ENCODE measurements around the gene ITGB4. TPM values are rescaled to one million over a fixed set of nuclear protein-coding genes. Genes with fewer than 3 reads are reported as not detected.

The ITGB4 gene
- total and polyA plus RNA-seq, 10 of the 15 experiments (the other 5 are each of a cell fraction or from before 2014, with no cell fraction given): 0.06 to 1.6 (median 0.27) TPM; not detected in 2

DNA sequence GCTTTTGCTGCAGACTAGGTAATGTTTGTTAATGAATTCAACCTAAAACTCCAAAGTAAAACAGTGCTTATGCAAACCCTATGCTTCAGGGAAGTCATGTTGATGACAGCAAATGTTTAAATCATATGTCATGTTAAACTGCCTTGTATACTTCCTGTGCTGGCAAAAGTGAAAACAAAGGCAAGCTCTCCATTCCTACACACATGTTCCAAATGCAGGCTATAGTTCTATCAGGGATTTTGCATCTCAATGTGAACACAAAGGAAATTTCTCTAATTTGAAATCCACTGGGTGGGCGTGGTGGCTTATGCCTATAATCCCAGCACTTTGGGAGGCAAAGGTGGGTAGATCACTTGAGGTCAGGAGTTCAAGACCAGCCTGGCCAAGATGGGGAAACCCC lies 82.6 kb downstream of the ITGB4 start:
- no peaks in the 10 kb centered on the region for H4K20me1 ChIP-seq (ENCODE audit: control insufficient read depth, insufficient read depth)
- no peak overlapping the region for H3K27ac ChIP-seq (ENCODE audit: control insufficient read depth, insufficient read depth)
- no peaks in the 10 kb centered on the region; a peak in 3 of 4 replicates for H3K36me3 ChIP-seq (ENCODE audit: control insufficient read depth in 2 of 2, insufficient read depth in 2 of 2, low read length in 1 of 2)
- H3K79me2 ChIP-seq (ENCODE audit: control insufficient read depth, insufficient read depth, low read length): no peaks in the 10 kb centered on the region; the same call in 1 of the 2 replicates
- DNase-seq (ENCODE audit: low read depth, low spot score) (no peak), FAIRE-seq (no peak), ATAC-seq (no peak)
- ChIA-PET SMC1A (ENCODE audit: uncharacterized antibody, unreplicated experiment) (interaction anchor here (1.0 to 2.6 kb wide), 4 partner anchors 11 to 92 kb away, joined by 3 to 7 read pairs (median 4); partner anchors contain the start of gene TRIM65), RAD21 (ENCODE audit: unreplicated experiment) (interaction anchor here (0.7 to 0.8 kb wide), 2 partner anchors 51 to 55 kb away, joined by 3 read pairs; partner anchors contain the start of gene WBP2), CTCF (interaction anchor here (0.8 to 4.1 kb wide), 5 partner anchors 14 to 51 kb away, joined by 3 to 20 read pairs (median 3); partner anchors contain the start of gene WBP2), POLR2A (interaction anchor here (0.7 to 2.2 kb wide), 7 partner anchors 10 to 189 kb away, joined by 3 to 11 read pairs (median 4); partner anchors contain the start of gene WBP2)
- TSS peak; percentile 42 for BruUV-seq (replicated peaks)
- intact Hi-C loops (cut with micrococcal nuclease; ENCODE audit: unreplicated experiment): no loop called here
- no peak overlapping the region for H2AFZ ChIP-seq (ENCODE audit: control insufficient read depth, low read depth, low read length)
- H3K4me3 ChIP-seq: no peak overlapping the region
- H3K27me3 ChIP-seq (replicated peaks in 1 of 2; ENCODE audit: control insufficient read depth in 2 of 2, insufficient read depth in 2 of 2, low read length in 1 of 2): no peaks in the 10 kb centered on the region
- H3K9me3 ChIP-seq (replicated peaks; ENCODE audit: control insufficient read depth, insufficient read depth, low read length): no peaks in the 10 kb centered on the region
- H3K9ac ChIP-seq (ENCODE audit: control insufficient read depth, insufficient read depth, low read length): no peak overlapping the region
- H3K4me2 ChIP-seq (ENCODE audit: control insufficient read depth, insufficient read depth): no peak overlapping the region
- 39% methylated on average over 1 of the region's 1 CpG for WGBS (ENCODE audit: insufficient coverage, insufficient replicate concordance, low lambda C conversion rate, missing lambda C conversion rate)
- peaks cover 3% of the 10 kb centered on the region for H3K4me1 ChIP-seq (ENCODE audit: control insufficient read depth, insufficient read depth, low read length)
- TF ChIP-seq HDAC2 (IDR thresholded peaks at IDR 0.05): no peak
- TF ChIP-seq TCF7 (IDR thresholded peaks at IDR 0.05; ENCODE audit: borderline replicate concordance): no peak
- TF ChIP-seq CREB1 (IDR thresholded peaks at IDR 0.05; ENCODE audit: low read depth): peak; percentile 59; the same call in 1 of the 2 replicates
- in situ Hi-C loops (cut with MboI): no loop called here

DNA sequence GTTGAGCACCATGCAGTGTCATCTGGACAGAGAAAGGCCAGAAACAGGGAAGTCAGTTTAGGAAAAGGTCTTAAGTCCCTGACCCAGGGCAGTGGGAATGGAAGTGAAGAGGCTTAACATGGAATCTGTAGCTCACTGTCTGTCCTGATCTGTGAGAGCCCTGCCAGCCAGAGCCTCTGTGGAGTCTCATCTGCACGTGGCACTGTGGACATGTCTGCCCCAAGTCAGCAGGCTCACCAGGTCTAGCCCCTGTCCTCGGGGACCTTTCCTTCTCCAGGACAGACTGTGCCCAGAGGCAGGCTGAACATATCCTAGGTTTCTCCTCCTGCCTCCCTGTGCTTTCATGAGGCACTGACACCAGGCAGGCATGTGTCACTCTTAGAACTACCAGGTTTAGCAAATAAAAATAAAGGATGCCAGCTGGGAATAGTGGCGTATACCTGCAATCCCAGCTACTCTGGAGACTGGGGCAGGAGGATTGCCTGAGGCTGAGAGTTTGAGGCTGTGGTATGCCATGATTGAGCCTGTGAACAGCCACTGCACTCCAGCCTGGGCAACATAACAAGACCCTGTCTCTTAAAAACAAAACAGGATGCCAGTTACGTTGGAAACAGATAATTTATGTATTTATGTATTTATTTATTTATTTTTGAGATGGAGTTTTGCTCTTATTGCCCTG lies 85.7 kb downstream of the ITGB4 start:
- no peak overlapping the region for H3K4me3 ChIP-seq
- no peak for ATAC-seq
- POLR2A ChIA-PET: interaction anchor here (3.0 to 4.9 kb wide), 3 partner anchors 21 to 42 kb away, joined by 12 to 33 read pairs (median 30); partner anchors contain the start of gene GALK1
- no TSS peak for BruUV-seq (replicated peaks)
- no peak overlapping the region for H3K4me2 ChIP-seq (ENCODE audit: control insufficient read depth, insufficient read depth)
- H3K27ac ChIP-seq (ENCODE audit: control insufficient read depth, insufficient read depth): no peak overlapping the region
- no peaks in the 10 kb centered on the region for H4K20me1 ChIP-seq (ENCODE audit: control insufficient read depth, insufficient read depth)
- H3K9me3 ChIP-seq (replicated peaks; ENCODE audit: control insufficient read depth, insufficient read depth, low read length): no peaks in the 10 kb centered on the region
- no peaks in the 10 kb centered on the region for H3K27me3 ChIP-seq (replicated peaks in 1 of 2; ENCODE audit: control insufficient read depth in 2 of 2, insufficient read depth in 2 of 2, low read length in 1 of 2)
- H3K4me1 ChIP-seq (ENCODE audit: control insufficient read depth, insufficient read depth, low read length): peaks cover 9% of the 10 kb centered on the region
- in situ Hi-C loops (cut with MboI) (no loop called here), intact Hi-C loops (cut with micrococcal nuclease; ENCODE audit: unreplicated experiment) (no loop called here)
- H3K79me2 ChIP-seq (ENCODE audit: control insufficient read depth, insufficient read depth, low read length): no peaks in the 10 kb centered on the region; the same call in 1 of the 2 replicates
- SMC1A ChIA-PET (ENCODE audit: uncharacterized antibody, unreplicated experiment): interaction anchor here (0.6 to 1.9 kb wide), 2 partner anchors 10 to 21 kb away, joined by 3 to 4 read pairs; no protein-coding TSS in a partner anchor
- H2AFZ ChIP-seq (ENCODE audit: control insufficient read depth, low read depth, low read length): no peak overlapping the region
- CTCF ChIA-PET: interaction anchor here (0.5 to 3.3 kb wide), 3 partner anchors 11 to 27 kb away, joined by 3 to 16 read pairs (median 6); no protein-coding TSS in a partner anchor
- no peak for FAIRE-seq
- WGBS (ENCODE audit: insufficient coverage, insufficient replicate concordance, low lambda C conversion rate, missing lambda C conversion rate): 94% methylated on average over 4 of the region's 4 CpGs
- RAD21 ChIA-PET (ENCODE audit: unreplicated experiment): interaction anchor here (0.5 to 3.3 kb wide), 3 partner anchors 20 to 89 kb away, joined by 3 to 24 read pairs (median 5); partner anchors contain the start of gene TRIM65
- H3K9ac ChIP-seq (ENCODE audit: control insufficient read depth, insufficient read depth, low read length): no peak overlapping the region
- H3K36me3 ChIP-seq (ENCODE audit: control insufficient read depth in 2 of 2, insufficient read depth in 2 of 2, low read length in 1 of 2): peaks cover 5 to 10% of the 10 kb centered on the region in 2 experiments
- DNase-seq (ENCODE audit: low read depth, low spot score): no peak
- TF ChIP-seq RCOR1 (conservative IDR thresholded peaks at IDR 0.05; ENCODE audit: low read depth, low read length) (no peak), PAX8 (IDR thresholded peaks at IDR 0.05) (no peak), FOXK2 (IDR thresholded peaks at IDR 0.05) (no peak), ETV6 (conservative IDR thresholded peaks at IDR 0.05 in 1 of 2, IDR thresholded peaks at IDR 0.05 in 1 of 2; ENCODE audit: borderline replicate concordance in 1 of 2, low read depth in 1 of 2) (no peak), RUNX3 (IDR thresholded peaks at IDR 0.05; ENCODE audit: low read length) (no peak), IKZF1 (conservative IDR thresholded peaks at IDR 0.05) (no peak)
- TF ChIP-seq, protein P1, sequence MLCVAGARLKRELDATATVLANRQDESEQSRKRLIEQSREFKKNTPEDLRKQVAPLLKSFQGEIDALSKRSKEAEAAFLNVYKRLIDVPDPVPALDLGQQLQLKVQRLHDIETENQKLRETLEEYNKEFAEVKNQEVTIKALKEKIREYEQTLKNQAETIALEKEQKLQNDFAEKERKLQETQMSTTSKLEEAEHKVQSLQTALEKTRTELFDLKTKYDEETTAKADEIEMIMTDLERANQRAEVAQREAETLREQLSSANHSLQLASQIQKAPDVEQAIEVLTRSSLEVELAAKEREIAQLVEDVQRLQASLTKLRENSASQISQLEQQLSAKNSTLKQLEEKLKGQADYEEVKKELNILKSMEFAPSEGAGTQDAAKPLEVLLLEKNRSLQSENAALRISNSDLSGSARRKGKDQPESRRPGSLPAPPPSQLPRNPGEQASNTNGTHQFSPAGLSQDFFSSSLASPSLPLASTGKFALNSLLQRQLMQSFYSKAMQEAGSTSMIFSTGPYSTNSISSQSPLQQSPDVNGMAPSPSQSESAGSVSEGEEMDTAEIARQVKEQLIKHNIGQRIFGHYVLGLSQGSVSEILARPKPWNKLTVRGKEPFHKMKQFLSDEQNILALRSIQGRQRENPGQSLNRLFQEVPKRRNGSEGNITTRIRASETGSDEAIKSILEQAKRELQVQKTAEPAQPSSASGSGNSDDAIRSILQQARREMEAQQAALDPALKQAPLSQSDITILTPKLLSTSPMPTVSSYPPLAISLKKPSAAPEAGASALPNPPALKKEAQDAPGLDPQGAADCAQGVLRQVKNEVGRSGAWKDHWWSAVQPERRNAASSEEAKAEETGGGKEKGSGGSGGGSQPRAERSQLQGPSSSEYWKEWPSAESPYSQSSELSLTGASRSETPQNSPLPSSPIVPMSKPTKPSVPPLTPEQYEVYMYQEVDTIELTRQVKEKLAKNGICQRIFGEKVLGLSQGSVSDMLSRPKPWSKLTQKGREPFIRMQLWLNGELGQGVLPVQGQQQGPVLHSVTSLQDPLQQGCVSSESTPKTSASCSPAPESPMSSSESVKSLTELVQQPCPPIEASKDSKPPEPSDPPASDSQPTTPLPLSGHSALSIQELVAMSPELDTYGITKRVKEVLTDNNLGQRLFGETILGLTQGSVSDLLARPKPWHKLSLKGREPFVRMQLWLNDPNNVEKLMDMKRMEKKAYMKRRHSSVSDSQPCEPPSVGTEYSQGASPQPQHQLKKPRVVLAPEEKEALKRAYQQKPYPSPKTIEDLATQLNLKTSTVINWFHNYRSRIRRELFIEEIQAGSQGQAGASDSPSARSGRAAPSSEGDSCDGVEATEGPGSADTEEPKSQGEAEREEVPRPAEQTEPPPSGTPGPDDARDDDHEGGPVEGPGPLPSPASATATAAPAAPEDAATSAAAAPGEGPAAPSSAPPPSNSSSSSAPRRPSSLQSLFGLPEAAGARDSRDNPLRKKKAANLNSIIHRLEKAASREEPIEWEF (IDR thresholded peaks at IDR 0.05; ENCODE audit: insufficient replicate concordance, low read depth, low read length): no peak
